H9 (cell line): ENCODE results near the gene DEFB128. TPM values are rescaled to one million over a fixed set of nuclear protein-coding genes. Genes with fewer than 3 reads are reported as not detected.

ENCODE experiments used
- DNase-seq: peaks from one replicate; pipeline ENCODE4 v3.0.0-alpha.2; 2017
- H2AFZ ChIP-seq: one replicate; pipeline ENCODE4 v1.6.1; 2013; ENCODE audit warnings: mild to moderate bottlenecking, low read length, control low read depth, moderate library complexity
- H2AK5ac ChIP-seq: 2 replicates; pipeline ENCODE4 v1.6.1; 2013; ENCODE audit warnings: low read length, control low read depth, mixed read lengths; ENCODE audit not compliant: insufficient read length
- H2BK120ac ChIP-seq: one replicate; pipeline ENCODE4 v1.6.1; 2013; ENCODE audit warnings: low read depth, mild to moderate bottlenecking, low read length, control low read depth, inconsistent platforms; ENCODE audit not compliant: poor library complexity, severe bottlenecking
- H2BK12ac ChIP-seq: 2 replicates; pipeline ENCODE4 v1.6.1; 2013; ENCODE audit warnings: low read length, control low read depth, mixed read lengths, low read depth; ENCODE audit not compliant: insufficient read length
- H2BK15ac ChIP-seq: 2 replicates; pipeline ENCODE4 v1.6.1; 2013; ENCODE audit warnings: low read depth, low read length, control low read depth
- H2BK20ac ChIP-seq: one replicate; pipeline ENCODE4 v1.6.1; 2013; ENCODE audit warnings: low read depth, mild to moderate bottlenecking, low read length, control low read depth, inconsistent platforms; ENCODE audit not compliant: poor library complexity, severe bottlenecking
- H2BK5ac ChIP-seq: 2 replicates; pipeline ENCODE4 v1.6.1; 2013; ENCODE audit warnings: low read length, control low read depth, mixed read lengths; ENCODE audit not compliant: insufficient read length
- H3K14ac ChIP-seq: 2 replicates; pipeline ENCODE4 v1.6.1; 2013; ENCODE audit warnings: low read length, control low read depth; ENCODE audit not compliant: insufficient read depth
- H3K18ac ChIP-seq: 2 replicates; pipeline ENCODE4 v1.6.1; 2013; ENCODE audit warnings: low read depth, mild to moderate bottlenecking, mixed read lengths, low read length, control low read depth; ENCODE audit not compliant: insufficient read length
- H3K23ac ChIP-seq: 2 replicates; pipeline ENCODE4 v1.6.1; 2013; ENCODE audit warnings: low read length, control low read depth, mixed read lengths, low read depth; ENCODE audit not compliant: insufficient read length
- H3K23me2 ChIP-seq: 2 replicates; pipeline ENCODE4 v1.6.1; 2013; ENCODE audit warnings: low read depth, mild to moderate bottlenecking, mixed read lengths, low read length, control low read depth; ENCODE audit not compliant: insufficient read length, poor library complexity, severe bottlenecking
- H3K27ac ChIP-seq: 2 replicates; pipeline ENCODE4 v1.5.1; 2013; ENCODE audit warnings: low read length, control low read depth, mixed read lengths, low read depth; ENCODE audit not compliant: insufficient read length
- H3K27me3 ChIP-seq: 2 replicates; pipeline ENCODE4 v1.6.1; 2013; ENCODE audit warnings: low read length, control low read depth, inconsistent platforms; ENCODE audit not compliant: insufficient read depth
- H3K4ac ChIP-seq: 2 replicates; pipeline ENCODE4 v1.6.1; 2013; ENCODE audit warnings: low read depth, mild to moderate bottlenecking, control low read depth, inconsistent platforms, low read length, moderate library complexity
- H3K4me1 ChIP-seq: 2 replicates; pipeline ENCODE4 v1.6.1; 2013; ENCODE audit warnings: low read length, control low read depth, inconsistent platforms; ENCODE audit not compliant: insufficient read depth
- H3K4me2 ChIP-seq: 2 replicates; pipeline ENCODE4 v1.6.1; 2013; ENCODE audit warnings: low read length, control low read depth, mixed read lengths; ENCODE audit not compliant: insufficient read length, insufficient read depth
- H3K56ac ChIP-seq: 2 replicates; pipeline ENCODE4 v1.6.1; 2013; ENCODE audit warnings: low read depth, mild to moderate bottlenecking, mixed read lengths, low read length, control low read depth; ENCODE audit not compliant: insufficient read length
- H3K79me1 ChIP-seq: 2 replicates; pipeline ENCODE4 v1.6.1; 2013; ENCODE audit warnings: low read depth, mild to moderate bottlenecking, moderate library complexity, low read length, control low read depth, inconsistent platforms; ENCODE audit not compliant: insufficient read depth, poor library complexity, severe bottlenecking
- H3K79me2 ChIP-seq: 2 replicates; pipeline ENCODE4 v1.6.1; 2013; ENCODE audit warnings: low read length, control low read depth, inconsistent platforms; ENCODE audit not compliant: insufficient read depth
- H3K9ac ChIP-seq: 2 replicates; pipeline ENCODE4 v1.6.1; 2013; ENCODE audit warnings: low read length, control low read depth, mixed read lengths; ENCODE audit not compliant: insufficient read length; ENCODE audit errors: extremely low read depth
- H3K9me3 ChIP-seq: one replicate; pipeline ENCODE4 v1.6.1; 2013; ENCODE audit warnings: low read depth, low read length, inconsistent platforms; ENCODE audit not compliant: control insufficient read depth
- H3T11ph ChIP-seq: one replicate; pipeline ENCODE4 v1.6.1; 2013; ENCODE audit warnings: mild to moderate bottlenecking, low read length, control low read depth, inconsistent platforms
- H4K20me1 ChIP-seq: one replicate; pipeline ENCODE4 v1.6.1; 2013; ENCODE audit not compliant: control insufficient read depth, insufficient read length, insufficient read depth
- H4K5ac ChIP-seq: 2 replicates; pipeline ENCODE4 v1.6.1; 2013; ENCODE audit warnings: low read depth, mild to moderate bottlenecking, mixed read lengths, low read length, control low read depth; ENCODE audit not compliant: insufficient read length
- H4K8ac ChIP-seq: replicated peaks from 2 replicates; pipeline ENCODE4 v1.6.1; 2013; ENCODE audit warnings: low read length, control low read depth, mixed read lengths, low read depth; ENCODE audit not compliant: insufficient read length
- H4K91ac ChIP-seq: 2 replicates; pipeline ENCODE4 v1.6.1; 2013; ENCODE audit warnings: low read depth, mild to moderate bottlenecking, moderate library complexity, mixed read lengths, low read length, control low read depth; ENCODE audit not compliant: insufficient read length
- H3K27ac Mint-ChIP-seq, 3 experiments: 2 replicates in 2 of 3; 3 replicates in 1 of 3; pipeline ENCODE4 v1.8.0; 2020 to 2021; ENCODE audit warnings: mixed read lengths in 3 of 3, mild to moderate bottlenecking in 1 of 3, moderate library complexity in 1 of 3
- H3K27me3 Mint-ChIP-seq: 2 replicates; pipeline ENCODE4 v1.8.0; 2021; ENCODE audit warnings: low read depth, mild to moderate bottlenecking, moderate library complexity, mixed read lengths
- H3K36me3 Mint-ChIP-seq, 3 experiments: 2 replicates in 2 of 3; 3 replicates in 1 of 3; pipeline ENCODE4 v1.8.0; 2020 to 2021; ENCODE audit warnings: low read depth in 3 of 3, mixed read lengths in 3 of 3; ENCODE audit not compliant: insufficient read depth in 1 of 3
- H3K4me1 Mint-ChIP-seq, 2 experiments: 2 replicates each; pipeline ENCODE4 v1.8.0; 2020; ENCODE audit warnings: mixed read lengths in 2 of 2
- H3K4me3 Mint-ChIP-seq, 2 experiments: 2 replicates in 1 of 2; 3 replicates in 1 of 2; pipeline ENCODE4 v1.8.0; 2020 to 2021; ENCODE audit warnings: mild to moderate bottlenecking in 2 of 2, mixed read lengths in 2 of 2, moderate library complexity in 1 of 2
- H3K9me3 Mint-ChIP-seq, 2 experiments: 2 replicates in 1 of 2; 3 replicates in 1 of 2; pipeline ENCODE4 v1.8.0; 2020; ENCODE audit warnings: mild to moderate bottlenecking in 2 of 2, mixed read lengths in 2 of 2, moderate library complexity in 1 of 2
- WGBS: extraction: QIAGEN DNeasy Blood & Tissue Kit; methylation state at CpG from one replicate; pipeline ENCODE4 v1.1.7; 2013; ENCODE audit warnings: missing lambda C conversion rate, low lambda C conversion rate, mixed read lengths; ENCODE audit not compliant: insufficient read length; ENCODE audit errors: extremely low coverage; 5-methylcytosine and 5-hydroxymethylcytosine counted together
- total RNA-seq: library from RNA; stranded (reverse); gene quantifications from 2 replicates; pipeline ENCODE4 v1.2.1, GENCODE V29; 2021
- TF ChIP-seq, protein P1 (sequence below): fragments of 200-600 bp; sonication (generic); conservative IDR thresholded peaks from 3 replicates; pipeline ENCODE4 v1.8.0; 2021; ENCODE audit warnings: antibody characterized with exemption, mild to moderate bottlenecking

Gene DEFB128
- total RNA-seq, 1 experiment from 2014 or later = not detected

DNA sequence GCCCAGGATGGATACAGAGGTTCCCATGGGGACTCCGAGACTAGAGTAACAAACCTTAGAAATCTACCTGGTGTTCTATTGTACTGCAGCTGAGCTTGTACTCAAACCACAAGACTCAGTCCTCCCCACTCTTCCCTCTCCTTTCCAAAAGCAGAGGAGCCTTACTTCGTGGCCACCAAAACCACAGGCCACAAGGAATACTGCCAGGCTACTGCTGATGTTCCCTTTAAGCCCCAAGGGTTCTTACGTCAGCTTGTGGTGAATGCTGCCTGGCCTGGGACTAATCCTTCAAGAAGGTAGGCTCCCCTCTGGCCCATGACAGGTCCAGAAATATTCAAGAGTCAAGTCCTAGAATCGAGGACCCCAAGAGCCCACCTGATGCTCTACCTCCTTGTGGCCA lies 10.5 kb upstream of the DEFB128 start:
- Histone ChIP-seq H2AK5ac (no peak overlapping the region), H3K4me2 (no peak overlapping the region), H2BK20ac (no peak overlapping the region), H3K14ac (no peak overlapping the region), H3K56ac (no peak overlapping the region), H3K79me1 (no peaks in the 10 kb centered on the region), H4K5ac (no peak overlapping the region), H3K4me1 (no peaks in the 10 kb centered on the region), H4K91ac (no peak overlapping the region), H4K8ac (no peak overlapping the region), H3K79me2 (no peaks in the 10 kb centered on the region), H3K9me3 (peaks cover 33% of the 10 kb centered on the region), H2BK15ac (no peak overlapping the region), H3K23me2 (no peaks in the 10 kb centered on the region), H4K20me1 (no peaks in the 10 kb centered on the region), H3K27ac (no peak overlapping the region), H2BK12ac (no peak overlapping the region), H3K18ac (no peak overlapping the region), H2AFZ (no peak overlapping the region), H2BK5ac (no peak overlapping the region), H3K23ac (no peak overlapping the region), H2BK120ac (no peak overlapping the region), H3K27me3 (no peaks in the 10 kb centered on the region), H3T11ph (no peak overlapping the region), H3K4ac (no peak overlapping the region), H3K9ac (no peak overlapping the region)
- WGBS = no CpG with 5 or more reads among the region's 4 CpGs
- no peak overlapping the region for H3K27ac Mint-ChIP-seq
- H3K9me3 Mint-ChIP-seq = peaks cover 5 to 88% of the 10 kb centered on the region in 2 experiments; a peak in 3 of 5 replicates
- H3K4me1 Mint-ChIP-seq = no peaks in the 10 kb centered on the region
- H3K27me3 Mint-ChIP-seq = peaks cover 82% of the 10 kb centered on the region
- H3K36me3 Mint-ChIP-seq = no peaks in the 10 kb centered on the region
- DNase-seq = no peak
- no peak overlapping the region for H3K4me3 Mint-ChIP-seq
- TF ChIP-seq, protein P1, sequence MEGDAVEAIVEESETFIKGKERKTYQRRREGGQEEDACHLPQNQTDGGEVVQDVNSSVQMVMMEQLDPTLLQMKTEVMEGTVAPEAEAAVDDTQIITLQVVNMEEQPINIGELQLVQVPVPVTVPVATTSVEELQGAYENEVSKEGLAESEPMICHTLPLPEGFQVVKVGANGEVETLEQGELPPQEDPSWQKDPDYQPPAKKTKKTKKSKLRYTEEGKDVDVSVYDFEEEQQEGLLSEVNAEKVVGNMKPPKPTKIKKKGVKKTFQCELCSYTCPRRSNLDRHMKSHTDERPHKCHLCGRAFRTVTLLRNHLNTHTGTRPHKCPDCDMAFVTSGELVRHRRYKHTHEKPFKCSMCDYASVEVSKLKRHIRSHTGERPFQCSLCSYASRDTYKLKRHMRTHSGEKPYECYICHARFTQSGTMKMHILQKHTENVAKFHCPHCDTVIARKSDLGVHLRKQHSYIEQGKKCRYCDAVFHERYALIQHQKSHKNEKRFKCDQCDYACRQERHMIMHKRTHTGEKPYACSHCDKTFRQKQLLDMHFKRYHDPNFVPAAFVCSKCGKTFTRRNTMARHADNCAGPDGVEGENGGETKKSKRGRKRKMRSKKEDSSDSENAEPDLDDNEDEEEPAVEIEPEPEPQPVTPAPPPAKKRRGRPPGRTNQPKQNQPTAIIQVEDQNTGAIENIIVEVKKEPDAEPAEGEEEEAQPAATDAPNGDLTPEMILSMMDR = no peak
